Thyroid gland (tissue), 4 donors: ENCODE measurements around the gene TSEN2.

Source experiments
- POLR2A ChIP-seq, 2 donors: fragments of 450-650 bp; IDR thresholded peaks; one replicate each; pipeline ENCODE4 v1.6.1; 2017; ENCODE audit warnings: antibody characterized with exemption in 2 of 2, mild to moderate bottlenecking in 2 of 2, moderate library complexity in 1 of 2
- TF ChIP-seq, protein P1 (sequence below), 6 experiments: fragments of 200-600 bp in 3 of 6; fragments of 450-650 bp in 3 of 6; sonication (generic) in 3 of 6; IDR thresholded peaks; one replicate each; pipeline ENCODE4 v1.5.1; 2016 to 2019; ENCODE audit warnings: antibody characterized with exemption in 6 of 6, mild to moderate bottlenecking in 2 of 6, inconsistent platforms in 1 of 6, moderate library complexity in 1 of 6

DNA sequence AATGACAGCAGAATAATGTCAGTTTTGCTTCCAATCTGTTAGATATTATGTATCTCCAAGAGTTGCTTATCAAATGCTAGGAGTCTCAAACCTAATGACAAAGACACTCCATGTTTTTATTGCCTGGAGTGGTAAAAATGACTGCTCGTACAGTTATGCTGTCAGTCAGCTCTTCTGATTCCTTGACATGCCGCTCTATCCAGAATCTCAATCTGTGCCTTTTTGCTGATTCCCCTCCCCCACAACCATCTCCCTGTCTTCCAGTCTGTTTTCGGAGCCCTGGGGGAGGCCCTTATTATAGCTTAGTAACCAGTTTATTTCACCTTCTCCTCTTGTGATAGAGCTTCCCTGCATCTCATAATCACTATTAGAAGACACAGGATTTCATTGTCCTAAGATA lies 75.2 kb downstream of the TSEN2 start:
- TF ChIP-seq, protein P1, sequence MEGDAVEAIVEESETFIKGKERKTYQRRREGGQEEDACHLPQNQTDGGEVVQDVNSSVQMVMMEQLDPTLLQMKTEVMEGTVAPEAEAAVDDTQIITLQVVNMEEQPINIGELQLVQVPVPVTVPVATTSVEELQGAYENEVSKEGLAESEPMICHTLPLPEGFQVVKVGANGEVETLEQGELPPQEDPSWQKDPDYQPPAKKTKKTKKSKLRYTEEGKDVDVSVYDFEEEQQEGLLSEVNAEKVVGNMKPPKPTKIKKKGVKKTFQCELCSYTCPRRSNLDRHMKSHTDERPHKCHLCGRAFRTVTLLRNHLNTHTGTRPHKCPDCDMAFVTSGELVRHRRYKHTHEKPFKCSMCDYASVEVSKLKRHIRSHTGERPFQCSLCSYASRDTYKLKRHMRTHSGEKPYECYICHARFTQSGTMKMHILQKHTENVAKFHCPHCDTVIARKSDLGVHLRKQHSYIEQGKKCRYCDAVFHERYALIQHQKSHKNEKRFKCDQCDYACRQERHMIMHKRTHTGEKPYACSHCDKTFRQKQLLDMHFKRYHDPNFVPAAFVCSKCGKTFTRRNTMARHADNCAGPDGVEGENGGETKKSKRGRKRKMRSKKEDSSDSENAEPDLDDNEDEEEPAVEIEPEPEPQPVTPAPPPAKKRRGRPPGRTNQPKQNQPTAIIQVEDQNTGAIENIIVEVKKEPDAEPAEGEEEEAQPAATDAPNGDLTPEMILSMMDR (IDR thresholded peaks at IDR 0.05), result no peak
- TF ChIP-seq POLR2A (IDR thresholded peaks at IDR 0.05), result no peak
